Ishikawa (cell line): Measurements from ENCODE around the gene PARP8.
A peak's percentile ranks its signal among the peaks of the same experiment; 100 is the strongest.

Source experiments
- CEBPB ChIP-seq: IDR thresholded peaks from 2 replicates; pipeline ENCODE4 v1.6.1; 2012
- CREB1 ChIP-seq: IDR thresholded peaks from 2 replicates; pipeline ENCODE4 v1.6.1; 2012; ENCODE audit warnings: low read depth
- EGR1 ChIP-seq: IDR thresholded peaks from 2 replicates; pipeline ENCODE4 v1.6.1; 2012
- EP300 ChIP-seq: IDR thresholded peaks from 2 replicates; pipeline ENCODE4 v1.6.1; 2012; ENCODE audit warnings: borderline replicate concordance
- FOXM1 ChIP-seq: IDR thresholded peaks from 2 replicates; pipeline ENCODE4 v1.6.1; 2012; ENCODE audit warnings: low read depth, borderline replicate concordance
- NFIC ChIP-seq: IDR thresholded peaks from 2 replicates; pipeline ENCODE4 v1.6.1; 2012
- RAD21 ChIP-seq: IDR thresholded peaks from 2 replicates; pipeline ENCODE4 v1.6.1; 2012; ENCODE audit warnings: low read depth
- TAF1 ChIP-seq: IDR thresholded peaks from 2 replicates; pipeline ENCODE4 v1.6.1; 2012; ENCODE audit warnings: low read depth, mild to moderate bottlenecking
- TCF12 ChIP-seq: IDR thresholded peaks from 2 replicates; pipeline ENCODE4 v1.6.1; 2012; ENCODE audit warnings: low read depth
- TEAD4 ChIP-seq: IDR thresholded peaks from 2 replicates; pipeline ENCODE4 v1.6.1; 2012
- YY1 ChIP-seq: IDR thresholded peaks from 2 replicates; pipeline ENCODE4 v1.6.1; 2012; ENCODE audit warnings: low read depth
- ZBTB7A ChIP-seq: IDR thresholded peaks from 2 replicates; pipeline ENCODE4 v1.6.1; 2012; ENCODE audit warnings: low read depth
- TF ChIP-seq, protein P1 (sequence below): IDR thresholded peaks from 2 replicates; pipeline ENCODE4 v1.6.1; 2012
- TF ChIP-seq, protein P2 (sequence below): IDR thresholded peaks from 2 replicates; pipeline ENCODE4 v1.6.1; 2012; ENCODE audit warnings: low read depth, mild to moderate bottlenecking
- TF ChIP-seq, protein P3 (sequence below): IDR thresholded peaks from 2 replicates; pipeline ENCODE4 v1.6.1; 2012

Gene PARP8

DNA sequence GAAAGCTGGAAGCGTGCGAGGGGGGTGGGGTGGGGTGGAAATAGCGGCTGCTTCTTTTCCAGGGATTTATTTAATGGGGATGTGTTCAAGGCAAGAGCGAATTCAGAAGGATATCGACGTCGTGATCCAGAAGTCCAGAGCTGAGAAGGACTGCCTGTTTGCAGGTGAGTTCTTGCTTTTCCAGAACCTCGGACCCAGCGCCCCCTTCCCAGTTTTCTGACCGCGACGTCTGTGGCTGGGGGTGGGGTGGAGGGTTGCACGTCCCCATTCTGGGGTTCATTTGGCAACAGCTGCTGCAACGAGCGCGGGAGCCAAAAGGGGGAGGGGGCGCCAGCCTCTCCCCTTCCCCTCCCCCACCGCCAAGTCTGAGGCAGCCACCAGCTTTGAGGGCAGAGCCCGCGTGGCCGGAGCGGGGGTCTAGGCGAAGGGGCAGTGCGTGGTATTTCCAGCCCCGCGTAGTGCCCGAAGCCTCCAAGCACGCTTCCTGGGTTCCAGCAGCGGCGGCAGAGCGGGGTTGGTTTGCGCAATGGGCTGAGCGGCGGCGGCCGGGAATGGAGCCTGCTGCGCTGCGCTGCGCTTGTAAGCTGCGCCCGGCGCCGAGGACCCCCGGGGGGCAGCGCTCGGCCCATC, 701 bp downstream of the PARP8 start:
- TF ChIP-seq, protein P1, sequence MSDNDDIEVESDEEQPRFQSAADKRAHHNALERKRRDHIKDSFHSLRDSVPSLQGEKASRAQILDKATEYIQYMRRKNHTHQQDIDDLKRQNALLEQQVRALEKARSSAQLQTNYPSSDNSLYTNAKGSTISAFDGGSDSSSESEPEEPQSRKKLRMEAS = peak; percentile 45; the same call in 1 of the 2 replicates
- TF ChIP-seq CEBPB (peak; percentile 90), EGR1 (no peak), ZBTB7A (peak; percentile 82; the same call in 1 of the 2 replicates), TAF1 (peak; percentile 54), TCF12 (peak; percentile 26; the same call in 1 of the 2 replicates), NFIC (no peak)

DNA sequence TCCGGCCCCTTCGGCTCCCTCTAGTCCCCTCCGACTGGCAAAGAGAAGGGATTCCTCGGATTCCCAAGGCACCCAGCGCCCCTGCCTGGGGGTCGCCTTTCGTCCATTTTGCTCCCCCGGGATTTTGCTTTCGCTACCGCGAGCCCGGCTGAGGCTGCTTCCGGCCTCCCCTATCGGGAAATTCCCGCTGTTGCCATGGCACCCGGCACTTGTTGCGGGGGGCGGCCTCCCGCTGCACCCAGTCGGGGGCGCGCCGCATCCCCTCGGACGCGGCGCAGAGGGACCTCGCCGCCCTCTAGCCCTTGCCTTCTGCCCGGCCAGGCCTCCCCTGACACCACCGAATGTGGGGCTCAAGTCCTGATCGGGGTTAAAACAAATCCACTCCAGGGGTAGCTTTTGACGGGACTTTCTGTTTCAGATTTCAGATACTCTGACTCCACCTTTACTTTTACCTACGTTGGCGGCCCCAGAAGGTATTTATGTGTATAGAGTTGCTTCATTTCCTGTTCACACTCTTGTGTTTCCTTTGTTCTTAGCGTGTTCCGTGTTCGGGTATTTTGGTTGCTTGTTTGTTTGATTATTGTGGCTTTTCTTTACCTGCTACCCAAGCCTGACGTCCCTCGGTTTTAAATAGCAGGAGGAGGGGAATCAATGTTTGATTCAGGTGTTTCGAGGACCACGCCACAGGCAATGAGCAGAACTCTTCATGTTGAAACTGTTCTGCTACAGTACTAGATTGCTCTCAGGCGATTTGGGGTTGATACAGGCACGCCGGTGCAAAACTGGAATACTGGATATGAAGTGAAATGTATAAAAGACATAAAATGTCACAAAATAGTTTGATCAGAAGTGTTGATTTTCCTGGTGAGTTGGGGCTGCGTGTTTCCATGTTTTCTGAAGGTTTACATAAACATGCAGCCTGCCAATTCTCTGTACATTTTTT, 1.5 kb downstream of the PARP8 start:
- peak; percentile 71; the same call in 1 of the 2 replicates for TF ChIP-seq ZBTB7A
- TF ChIP-seq FOXM1 = no peak
- no peak for TF ChIP-seq TCF12
- TF ChIP-seq TEAD4 = no peak
- peak; percentile 50; the same call in 1 of the 2 replicates for TF ChIP-seq YY1
- TF ChIP-seq, protein P1 = no peak
- TF ChIP-seq EGR1 = no peak
- TF ChIP-seq, protein P2, sequence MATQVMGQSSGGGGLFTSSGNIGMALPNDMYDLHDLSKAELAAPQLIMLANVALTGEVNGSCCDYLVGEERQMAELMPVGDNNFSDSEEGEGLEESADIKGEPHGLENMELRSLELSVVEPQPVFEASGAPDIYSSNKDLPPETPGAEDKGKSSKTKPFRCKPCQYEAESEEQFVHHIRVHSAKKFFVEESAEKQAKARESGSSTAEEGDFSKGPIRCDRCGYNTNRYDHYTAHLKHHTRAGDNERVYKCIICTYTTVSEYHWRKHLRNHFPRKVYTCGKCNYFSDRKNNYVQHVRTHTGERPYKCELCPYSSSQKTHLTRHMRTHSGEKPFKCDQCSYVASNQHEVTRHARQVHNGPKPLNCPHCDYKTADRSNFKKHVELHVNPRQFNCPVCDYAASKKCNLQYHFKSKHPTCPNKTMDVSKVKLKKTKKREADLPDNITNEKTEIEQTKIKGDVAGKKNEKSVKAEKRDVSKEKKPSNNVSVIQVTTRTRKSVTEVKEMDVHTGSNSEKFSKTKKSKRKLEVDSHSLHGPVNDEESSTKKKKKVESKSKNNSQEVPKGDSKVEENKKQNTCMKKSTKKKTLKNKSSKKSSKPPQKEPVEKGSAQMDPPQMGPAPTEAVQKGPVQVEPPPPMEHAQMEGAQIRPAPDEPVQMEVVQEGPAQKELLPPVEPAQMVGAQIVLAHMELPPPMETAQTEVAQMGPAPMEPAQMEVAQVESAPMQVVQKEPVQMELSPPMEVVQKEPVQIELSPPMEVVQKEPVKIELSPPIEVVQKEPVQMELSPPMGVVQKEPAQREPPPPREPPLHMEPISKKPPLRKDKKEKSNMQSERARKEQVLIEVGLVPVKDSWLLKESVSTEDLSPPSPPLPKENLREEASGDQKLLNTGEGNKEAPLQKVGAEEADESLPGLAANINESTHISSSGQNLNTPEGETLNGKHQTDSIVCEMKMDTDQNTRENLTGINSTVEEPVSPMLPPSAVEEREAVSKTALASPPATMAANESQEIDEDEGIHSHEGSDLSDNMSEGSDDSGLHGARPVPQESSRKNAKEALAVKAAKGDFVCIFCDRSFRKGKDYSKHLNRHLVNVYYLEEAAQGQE = no peak
- TF ChIP-seq, protein P3, sequence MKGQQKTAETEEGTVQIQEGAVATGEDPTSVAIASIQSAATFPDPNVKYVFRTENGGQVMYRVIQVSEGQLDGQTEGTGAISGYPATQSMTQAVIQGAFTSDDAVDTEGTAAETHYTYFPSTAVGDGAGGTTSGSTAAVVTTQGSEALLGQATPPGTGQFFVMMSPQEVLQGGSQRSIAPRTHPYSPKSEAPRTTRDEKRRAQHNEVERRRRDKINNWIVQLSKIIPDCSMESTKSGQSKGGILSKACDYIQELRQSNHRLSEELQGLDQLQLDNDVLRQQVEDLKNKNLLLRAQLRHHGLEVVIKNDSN = no peak
- no peak for TF ChIP-seq RAD21
- TF ChIP-seq TAF1 = peak; percentile 18
- TF ChIP-seq NFIC = no peak
- no peak for TF ChIP-seq CREB1
- TF ChIP-seq EP300 = no peak
- peak; percentile 20; the same call in 1 of the 2 replicates for TF ChIP-seq CEBPB

DNA sequence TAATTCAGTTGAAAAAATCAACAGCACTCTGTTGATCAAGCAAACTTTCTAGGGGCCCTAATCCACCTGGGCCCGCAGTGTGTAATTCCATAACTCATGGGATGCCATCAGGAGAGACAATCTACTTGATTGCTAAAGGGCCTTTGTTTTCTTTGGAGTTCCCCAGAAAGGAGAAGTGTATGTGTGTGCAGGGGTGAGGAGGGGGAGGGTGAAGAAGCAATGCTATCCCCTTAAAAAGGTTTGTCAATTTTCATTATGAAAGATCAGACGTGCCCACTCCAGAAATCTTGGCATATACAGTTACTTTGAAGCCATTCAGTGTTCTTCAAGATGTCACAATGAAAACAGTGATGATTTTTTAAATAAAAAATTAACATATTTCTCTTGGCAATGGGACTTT, 6.2 kb downstream of the PARP8 start:
- TF ChIP-seq NFIC (no peak), FOXM1 (no peak), CEBPB (no peak), EP300 (no peak), TCF12 (no peak), RAD21 (no peak), TAF1 (no peak), EGR1 (no peak)
- TF ChIP-seq, protein P1 = no peak
- TF ChIP-seq, protein P3 = no peak
- TF ChIP-seq, protein P2 = no peak

DNA sequence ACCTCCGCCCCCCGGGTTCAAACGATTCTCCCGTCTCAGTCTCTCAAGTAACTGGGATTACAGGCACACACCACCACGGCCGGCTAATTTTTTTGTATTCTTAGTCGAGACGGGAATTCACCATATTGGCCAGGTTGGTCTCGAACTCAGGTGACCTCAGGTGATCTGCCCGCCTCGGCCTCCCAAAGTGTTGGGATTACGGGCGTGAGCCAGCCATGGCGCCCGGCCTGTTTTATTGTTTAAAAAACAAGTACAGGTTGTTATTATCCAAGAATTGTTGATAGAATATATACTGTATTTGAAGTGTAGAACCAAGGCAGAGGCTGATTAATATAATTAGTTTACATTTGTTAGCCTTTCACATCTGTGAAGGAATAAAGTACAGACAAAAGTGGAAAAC, 8.9 kb downstream of the PARP8 start:
- TF ChIP-seq TEAD4 (no peak), CEBPB (no peak)

DNA sequence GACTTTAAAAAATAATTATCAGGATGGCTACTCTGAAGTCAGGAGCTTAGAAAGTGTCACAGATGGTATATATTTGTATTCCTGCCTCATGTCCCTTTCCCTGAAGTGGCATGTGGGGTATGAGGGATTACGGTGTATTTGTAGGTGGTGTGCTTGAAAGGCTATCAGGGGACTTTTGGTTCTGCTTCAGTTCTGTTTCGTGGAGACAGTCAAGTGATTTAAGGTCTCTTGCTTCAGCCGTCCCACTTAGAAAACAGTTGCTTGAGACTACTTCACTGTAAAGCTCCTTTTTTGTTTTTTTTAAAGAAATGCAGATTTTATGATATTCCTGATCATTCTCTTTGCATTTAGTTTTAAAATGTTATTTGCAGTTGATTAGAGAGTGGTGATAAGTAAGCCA, 18.3 kb downstream of the PARP8 start:
- no peak for TF ChIP-seq EGR1
- TF ChIP-seq RAD21 = no peak
- TF ChIP-seq, protein P1 = no peak
- TF ChIP-seq YY1 = no peak
- TF ChIP-seq TAF1 = no peak
- no peak for TF ChIP-seq TCF12
- no peak for TF ChIP-seq EP300
- no peak for TF ChIP-seq CREB1
- TF ChIP-seq TEAD4 = no peak
- TF ChIP-seq, protein P3 = no peak
- TF ChIP-seq, protein P2 = no peak
- no peak for TF ChIP-seq FOXM1
- TF ChIP-seq NFIC = no peak
- no peak for TF ChIP-seq ZBTB7A
- TF ChIP-seq CEBPB = no peak
